Choroid plexus epithelial cell (primary cell): ENCODE results near the gene NOC4L.
A peak's percentile ranks its signal among the peaks of the same experiment; 100 is the strongest.
"Not testable (repeated sequence)": the region's sequence is repeated elsewhere in the genome, so short reads cannot be mapped to it uniquely, and the experiment has no call there.

Experiments
- DNase-seq: peaks from one replicate; pipeline ENCODE4 v3.0.0-alpha.2; 2010; ENCODE audit warnings: low read depth
- H3K4me3 ChIP-seq: 2 replicates; pipeline ENCODE4 v1.5.1; 2011; ENCODE audit warnings: low read depth, mild to moderate bottlenecking, control low read depth, low read length, moderate library complexity
- TF ChIP-seq, protein P1 (sequence below): conservative IDR thresholded peaks from 2 replicates; pipeline ENCODE4 v1.5.1; 2011; ENCODE audit warnings: low read depth, mild to moderate bottlenecking, control low read depth, inconsistent platforms, low read length, moderate library complexity

Gene NOC4L

DNA sequence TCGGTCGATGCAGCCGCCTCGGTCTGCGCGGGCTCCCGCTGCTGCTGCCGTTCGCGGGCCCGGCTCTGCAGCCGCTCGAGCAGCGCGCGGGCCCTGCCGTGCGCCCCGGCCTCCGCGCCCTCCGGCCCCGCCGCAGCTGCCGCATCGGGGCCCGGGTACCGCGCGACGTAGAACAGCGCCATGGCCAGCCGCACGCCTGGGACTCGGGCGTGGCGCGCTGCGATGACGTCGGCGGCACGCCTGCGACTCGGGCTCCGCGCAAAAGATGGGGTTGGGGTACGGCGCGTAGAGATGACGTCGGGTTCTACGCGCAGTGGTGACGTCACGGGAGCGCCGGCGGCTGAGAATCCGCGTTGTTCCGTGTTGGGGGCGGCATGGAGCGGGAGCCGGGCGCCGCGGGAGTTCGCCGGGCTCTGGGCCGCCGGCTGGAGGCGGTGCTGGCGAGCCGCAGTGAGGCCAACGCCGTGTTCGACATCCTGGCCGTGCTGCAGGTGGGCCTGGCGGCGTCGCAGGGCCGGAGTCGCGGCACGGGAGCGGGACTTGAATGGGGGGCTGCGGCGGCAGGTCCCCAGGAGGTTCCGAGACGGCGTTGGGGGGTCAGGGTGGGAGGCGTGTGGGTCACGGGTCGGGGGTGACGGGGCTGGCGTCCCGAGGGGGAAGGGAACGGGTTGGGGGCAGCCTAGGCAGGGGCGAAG is at the start of gene NOC4L, which contains the start of gene DDX51:
Gene NOC4L, plus strand, starts transcription at position 343 of the 695 bp plus-strand sequence. Its CDS starts 32 bp downstream, at position 375.
Gene DDX51, minus strand, starts transcription at position 205 of the 695 bp plus-strand sequence. Its CDS starts 23 bp downstream, at position 182.
- DNase-seq = peak; percentile 96
- TF ChIP-seq, protein P1, sequence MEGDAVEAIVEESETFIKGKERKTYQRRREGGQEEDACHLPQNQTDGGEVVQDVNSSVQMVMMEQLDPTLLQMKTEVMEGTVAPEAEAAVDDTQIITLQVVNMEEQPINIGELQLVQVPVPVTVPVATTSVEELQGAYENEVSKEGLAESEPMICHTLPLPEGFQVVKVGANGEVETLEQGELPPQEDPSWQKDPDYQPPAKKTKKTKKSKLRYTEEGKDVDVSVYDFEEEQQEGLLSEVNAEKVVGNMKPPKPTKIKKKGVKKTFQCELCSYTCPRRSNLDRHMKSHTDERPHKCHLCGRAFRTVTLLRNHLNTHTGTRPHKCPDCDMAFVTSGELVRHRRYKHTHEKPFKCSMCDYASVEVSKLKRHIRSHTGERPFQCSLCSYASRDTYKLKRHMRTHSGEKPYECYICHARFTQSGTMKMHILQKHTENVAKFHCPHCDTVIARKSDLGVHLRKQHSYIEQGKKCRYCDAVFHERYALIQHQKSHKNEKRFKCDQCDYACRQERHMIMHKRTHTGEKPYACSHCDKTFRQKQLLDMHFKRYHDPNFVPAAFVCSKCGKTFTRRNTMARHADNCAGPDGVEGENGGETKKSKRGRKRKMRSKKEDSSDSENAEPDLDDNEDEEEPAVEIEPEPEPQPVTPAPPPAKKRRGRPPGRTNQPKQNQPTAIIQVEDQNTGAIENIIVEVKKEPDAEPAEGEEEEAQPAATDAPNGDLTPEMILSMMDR = no peak
- peak within 1 kb of the TSS; percentile 91 for H3K4me3 ChIP-seq

DNA sequence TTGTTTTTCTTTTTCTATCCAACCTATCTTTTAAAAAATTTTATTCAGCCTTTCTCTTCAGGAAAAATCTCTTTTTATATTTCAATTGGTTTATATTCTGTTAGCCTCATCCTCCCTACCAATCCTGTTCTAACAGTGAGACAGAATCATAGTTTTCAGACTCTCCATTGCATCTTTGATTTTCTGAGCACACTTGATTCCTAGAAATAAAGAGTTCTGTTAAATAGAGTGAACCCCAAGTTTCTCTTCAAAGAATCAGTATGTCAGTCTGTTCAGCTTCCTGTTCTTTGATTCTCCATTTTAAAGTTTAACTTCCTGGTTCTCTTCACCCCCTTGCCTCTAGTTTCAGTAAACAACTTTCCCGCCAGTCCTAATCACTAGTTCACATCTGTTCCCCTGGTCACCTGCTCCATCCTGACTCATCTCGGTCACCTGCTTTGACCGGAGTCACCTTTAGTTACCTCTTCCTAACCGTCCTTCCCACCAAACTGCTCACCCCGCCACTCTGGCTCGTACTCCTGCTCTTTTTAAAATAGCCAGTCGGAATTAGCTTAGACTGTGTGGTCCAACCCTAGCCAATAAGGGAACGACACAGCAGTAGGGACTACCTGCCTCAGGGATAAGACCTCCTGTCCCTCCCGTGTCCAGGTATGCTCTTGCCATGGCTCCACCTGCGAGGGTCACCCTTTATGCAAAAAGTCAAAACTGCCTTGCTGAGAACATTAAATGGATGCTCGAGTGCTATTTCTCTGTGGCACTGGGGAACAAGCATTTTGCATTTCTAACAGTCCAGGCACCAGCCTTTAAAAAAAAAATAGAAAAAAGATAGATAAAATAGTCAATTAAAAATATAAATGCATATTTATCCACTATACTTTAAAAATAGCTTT is 48.5 kb upstream of the NOC4L start:
- no peak for DNase-seq
- TF ChIP-seq, protein P1 = no peak
- H3K4me3 ChIP-seq = no peak overlapping the region

DNA sequence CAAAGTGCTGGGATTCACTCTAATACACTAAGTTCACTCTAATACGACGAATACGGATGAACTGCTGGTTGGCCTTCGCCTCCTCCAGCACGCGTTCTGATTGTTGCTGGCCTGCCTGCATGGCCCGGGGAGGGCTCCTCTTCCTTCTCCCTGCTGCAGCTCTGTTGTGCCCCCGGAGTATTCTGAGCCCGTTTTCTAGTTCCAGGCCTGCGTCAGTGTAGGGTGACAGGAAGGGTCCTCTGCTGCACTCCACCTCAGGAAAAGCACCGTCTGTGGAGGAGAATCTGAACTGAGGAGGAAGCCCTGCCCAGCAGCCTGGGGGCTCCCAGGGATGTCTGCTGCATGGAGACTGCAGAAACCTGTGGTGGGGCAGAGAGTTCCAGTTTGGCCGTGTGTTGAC is 44.5 kb upstream of the NOC4L start:
- no peak for DNase-seq
- TF ChIP-seq, protein P1 = no peak
- H3K4me3 ChIP-seq = no peak overlapping the region

DNA sequence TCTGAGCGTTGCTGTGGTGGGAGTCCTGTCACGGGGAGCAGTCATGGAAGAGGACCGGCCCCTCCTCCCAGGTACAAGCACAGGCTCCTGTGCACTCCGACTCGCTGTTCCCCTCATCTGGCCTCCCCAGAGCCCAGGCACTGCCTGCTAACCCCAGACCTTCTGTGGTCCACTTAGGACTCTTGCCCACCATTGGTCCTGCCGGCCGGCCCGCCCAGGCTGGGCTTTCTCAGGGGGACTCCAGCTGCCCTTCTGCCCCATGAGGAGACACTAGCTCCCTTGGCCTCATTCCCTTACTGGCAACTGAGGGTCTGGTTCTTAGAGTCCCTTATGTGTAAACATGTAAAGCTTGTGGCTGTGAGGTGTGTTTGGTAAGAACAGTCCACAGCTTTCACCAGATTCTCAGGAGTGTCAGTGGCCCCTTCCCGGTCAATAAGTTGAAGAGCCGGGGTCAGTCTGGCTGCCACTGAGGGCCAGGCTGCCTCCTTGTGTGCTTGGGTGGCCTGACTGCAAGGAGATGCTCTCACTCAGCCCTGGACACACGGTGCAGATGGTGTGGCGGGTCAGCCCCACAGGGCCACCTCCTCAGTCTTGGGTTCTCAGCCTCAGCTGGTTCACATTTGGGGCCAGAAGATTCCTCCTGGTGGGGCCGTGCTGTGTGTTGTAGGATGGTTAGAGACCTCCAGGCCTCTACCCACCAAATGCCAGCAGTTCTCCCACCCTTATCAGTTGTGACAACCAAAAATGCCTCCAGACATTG is 43.8 kb upstream of the NOC4L start:
- TF ChIP-seq, protein P1 = no peak
- DNase-seq = no peak
- no peak overlapping the region for H3K4me3 ChIP-seq

DNA sequence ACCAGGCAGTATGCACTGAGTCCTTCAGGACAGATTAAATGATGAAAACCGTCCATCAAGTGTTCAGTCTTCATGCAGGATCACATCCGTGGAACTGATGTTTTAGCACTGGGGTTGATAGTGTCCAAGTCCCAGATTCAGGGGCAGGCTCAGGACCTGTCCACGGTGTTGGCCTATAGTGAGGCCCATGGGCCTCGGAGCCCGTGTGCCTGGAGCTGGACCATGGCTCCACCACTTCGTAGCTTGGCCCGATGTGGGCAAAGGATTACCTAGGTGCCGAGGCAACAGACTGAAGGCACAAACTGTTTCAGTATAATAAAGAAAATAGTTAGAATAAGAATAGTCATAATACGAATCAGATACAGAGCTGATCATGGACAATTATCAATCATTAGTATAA is 42.0 kb upstream of the NOC4L start:
- TF ChIP-seq, protein P1 = no peak
- H3K4me3 ChIP-seq = no peak overlapping the region
- DNase-seq = no peak

DNA sequence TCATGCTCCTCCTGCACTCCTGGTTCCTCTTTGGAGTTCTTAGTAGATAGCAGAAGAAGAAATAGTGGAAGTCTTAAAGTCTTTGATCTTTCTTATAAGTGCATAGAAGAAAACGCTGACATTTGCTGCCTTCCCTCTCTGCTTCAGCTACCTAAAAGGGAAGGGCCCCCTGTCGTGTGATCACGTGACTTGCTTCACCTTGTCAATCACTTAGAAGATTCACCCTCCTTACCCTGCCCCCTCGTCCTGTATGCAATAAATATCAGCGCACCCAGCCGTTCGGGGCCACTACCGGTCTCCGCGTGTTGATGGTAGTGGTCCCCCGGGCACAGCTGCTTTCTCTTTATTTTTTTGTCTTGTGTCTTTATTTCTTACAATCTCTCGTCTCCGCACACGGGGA is 41.2 kb upstream of the NOC4L start:
- not testable (repeated sequence) for H3K4me3 ChIP-seq

More for the DNA sequence above, 41.2 kb upstream of the NOC4L start:
- DNase-seq = not testable (repeated sequence)
